Measurements from ENCODE around the gene PLXNA4.
"Not testable (repeated sequence)": the region's sequence is repeated elsewhere in the genome, so short reads cannot be mapped to it uniquely, and the experiment has no call there.

Gene PLXNA4

GRCh38 chr7:132178402-132179079 lies 397.7 kb downstream of the PLXNA4 start:
- DNase-seq (ENCODE audit: low read depth): not testable (repeated sequence)

DNA sequence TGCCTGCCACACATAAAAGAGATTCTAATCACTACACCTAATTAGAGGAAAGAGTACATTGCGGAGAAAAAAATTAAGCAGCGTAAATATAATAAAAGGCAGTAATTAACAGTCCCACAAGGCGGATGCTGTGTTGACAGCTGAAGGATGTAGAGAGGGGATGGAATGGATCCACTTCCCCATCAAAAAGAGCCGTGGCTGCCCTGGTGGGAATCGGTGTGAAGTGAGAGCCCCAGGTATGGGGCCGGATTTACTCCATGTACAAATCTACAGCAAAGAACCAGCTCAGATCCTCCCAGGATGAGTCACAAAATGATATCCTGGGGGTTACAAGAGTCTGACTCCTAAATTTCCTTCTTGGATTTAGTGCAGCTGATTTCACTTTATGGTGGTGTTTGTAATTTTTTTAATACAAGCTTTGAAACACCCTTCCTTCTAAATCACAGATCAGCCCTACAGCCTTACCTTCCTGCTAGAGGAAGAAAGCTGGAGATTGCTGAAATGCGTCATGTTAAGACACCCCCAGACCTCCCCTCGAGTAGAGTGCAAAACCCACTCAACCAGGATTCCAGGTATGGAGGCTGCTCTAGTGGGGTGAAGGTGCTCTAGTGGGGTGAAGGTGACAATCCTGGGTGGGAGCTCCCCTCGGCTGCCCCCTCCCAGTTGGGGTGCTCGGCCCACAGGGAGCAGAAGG lies 398.4 kb downstream of the PLXNA4 start:
- no peak for DNase-seq (ENCODE audit: low read depth)

DNA sequence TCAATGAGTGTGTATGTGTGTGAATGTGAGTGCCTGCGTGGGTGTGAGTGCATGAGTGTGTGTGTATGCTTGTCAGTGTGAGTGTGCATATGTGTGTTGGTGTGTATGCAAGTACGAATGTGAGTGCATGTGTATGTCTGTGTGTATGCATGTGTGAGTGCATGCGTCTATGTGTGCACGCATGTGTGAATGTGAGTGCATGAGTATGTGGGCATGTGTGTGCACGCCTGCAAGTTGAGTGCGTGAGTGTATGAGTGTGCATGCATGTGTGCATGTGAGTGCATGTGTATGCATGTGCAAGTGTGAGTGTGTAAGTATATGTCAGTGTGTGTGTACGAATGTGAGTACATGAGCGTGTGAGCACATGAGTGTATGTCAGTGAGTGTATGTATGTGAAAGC lies 399.6 kb downstream of the PLXNA4 start:
- DNase-seq (ENCODE audit: low read depth): no peak

DNA sequence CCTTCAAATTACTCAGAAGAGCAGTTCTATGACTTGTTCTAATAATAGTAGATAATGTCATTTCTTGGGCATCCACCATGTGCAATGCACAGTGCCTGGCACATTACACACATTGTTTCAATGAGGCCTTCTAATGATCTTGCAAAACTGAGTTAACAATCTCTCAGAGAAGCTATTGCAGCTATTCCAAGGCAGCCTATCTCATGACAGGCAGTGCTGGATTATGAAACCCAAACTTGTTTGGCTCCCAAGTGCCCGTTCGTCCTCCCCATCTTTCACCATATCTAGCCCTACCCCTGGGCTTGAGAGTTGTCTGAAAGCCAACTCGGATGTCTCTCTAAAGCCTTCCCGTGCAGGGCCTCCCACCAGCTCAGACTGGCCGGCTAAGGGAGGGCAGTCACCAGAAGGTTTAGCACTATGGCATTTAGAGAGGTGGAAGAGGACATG lies 405.1 kb downstream of the PLXNA4 start:
- no peak for DNase-seq (ENCODE audit: low read depth)

DNA sequence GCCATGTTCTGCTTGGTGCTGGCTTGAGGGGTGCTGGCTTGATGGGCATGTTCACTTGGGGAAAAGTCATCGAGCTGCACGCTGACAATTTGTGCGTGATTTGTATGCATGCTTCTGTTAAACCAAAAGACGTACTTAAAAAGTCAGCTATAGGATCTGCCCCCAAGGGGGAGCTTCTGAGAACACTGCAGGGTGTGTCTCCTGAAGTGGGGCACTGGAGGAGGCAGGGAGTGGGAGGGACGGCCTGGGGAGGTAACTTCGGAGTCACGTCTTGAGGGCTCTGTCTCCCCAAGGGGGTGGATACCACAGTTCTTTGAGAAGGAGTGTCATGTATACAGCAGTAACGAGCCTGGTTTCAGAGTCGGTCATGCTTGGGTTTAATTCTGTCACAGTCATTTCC lies 406.5 kb downstream of the PLXNA4 start:
- DNase-seq (ENCODE audit: low read depth): no peak

- DNase-seq (ENCODE audit: low read depth): no peak
Measured at GRCh38 chr7:132168239-132168638, 408.0 kb downstream of the PLXNA4 start.

- DNase-seq (ENCODE audit: low read depth): not testable (repeated sequence)
Measured at GRCh38 chr7:132165695-132166094, 410.6 kb downstream of the PLXNA4 start.

DNA sequence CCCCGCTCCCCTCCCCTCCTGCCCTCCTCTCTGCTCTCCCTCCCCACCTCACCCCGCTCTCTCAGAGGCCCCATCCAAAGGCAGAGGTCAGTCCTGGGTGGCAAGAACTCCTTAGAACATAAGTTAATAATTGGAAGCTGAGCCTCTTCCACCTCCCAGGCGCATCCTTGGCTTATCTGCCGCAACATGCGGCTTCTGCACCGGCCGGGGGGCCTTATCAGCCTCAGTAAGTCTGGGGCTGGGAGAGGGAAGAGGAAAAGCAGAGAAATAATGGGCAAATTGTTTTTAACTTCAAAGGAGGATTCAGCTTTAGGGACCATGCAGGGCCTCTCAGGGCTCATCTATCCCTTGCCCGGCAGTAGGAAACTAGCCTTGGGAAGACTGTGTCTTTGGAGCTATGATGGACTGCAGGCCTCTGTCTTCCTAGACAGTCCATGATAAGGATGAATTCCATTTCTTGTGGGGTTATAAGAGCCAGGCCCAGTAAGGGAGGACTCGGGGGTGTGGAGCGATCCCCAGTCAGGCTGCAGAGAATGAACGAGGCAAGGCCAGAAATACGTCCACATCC lies 411.6 kb downstream of the PLXNA4 start:
- DNase-seq (ENCODE audit: low read depth): no peak

DNA sequence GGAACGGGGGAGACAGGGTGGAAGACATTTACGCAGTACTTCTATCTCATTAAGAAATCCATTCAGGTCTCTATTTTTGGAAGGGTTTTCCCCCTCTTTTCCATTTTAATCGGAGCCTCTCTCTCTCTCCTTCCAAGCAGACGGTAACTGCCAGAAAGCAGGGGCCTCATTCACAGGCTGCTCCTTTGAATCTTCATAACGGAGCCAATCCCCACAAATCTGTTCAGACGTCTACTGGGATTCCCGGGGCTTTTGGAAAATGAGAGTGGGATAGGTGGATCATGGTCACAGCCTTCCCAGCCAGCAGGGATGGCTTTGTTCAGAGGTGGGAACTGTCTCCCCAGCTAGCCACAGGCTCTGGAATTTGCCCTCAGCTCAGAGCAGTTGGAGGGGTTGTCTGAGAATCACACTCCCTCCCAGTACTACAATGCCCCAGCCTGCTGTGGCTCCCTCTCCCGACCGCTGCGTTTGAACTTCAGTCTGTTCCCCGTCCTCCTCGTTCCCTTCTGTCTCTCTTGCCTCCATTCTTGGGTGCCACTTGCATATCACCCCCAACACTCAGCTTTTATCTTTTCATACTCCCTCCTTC lies 413.6 kb downstream of the PLXNA4 start:
- no peak for DNase-seq (ENCODE audit: low read depth)

- DNase-seq (ENCODE audit: low read depth): no peak
Measured at GRCh38 chr7:132161976-132162375, 414.3 kb downstream of the PLXNA4 start.

GRCh38 chr7:132161533-132161915 lies 414.7 kb downstream of the PLXNA4 start:
- no peak for DNase-seq (ENCODE audit: low read depth)

GRCh38 chr7:132160611-132161532 lies 415.4 kb downstream of the PLXNA4 start:
- no peak for DNase-seq (ENCODE audit: low read depth)

DNA sequence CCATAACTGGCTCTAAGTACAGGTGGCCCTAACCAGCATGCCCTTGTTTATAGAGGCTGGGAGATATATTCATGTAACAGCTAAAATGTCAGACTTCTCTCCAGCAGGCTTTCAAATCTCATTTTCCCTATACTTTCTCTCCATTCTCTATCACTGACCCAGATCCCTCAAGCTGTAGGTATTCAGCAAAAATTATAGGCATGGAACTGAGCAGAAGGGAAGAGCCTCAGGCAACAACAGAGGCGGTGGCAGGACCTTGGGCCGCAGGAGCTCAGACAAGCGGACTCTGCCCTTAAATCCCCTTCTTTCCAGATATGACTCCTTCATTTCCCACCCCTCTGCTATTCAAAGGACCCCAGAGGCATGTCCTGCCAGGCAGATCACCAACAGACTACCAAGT lies 417.4 kb downstream of the PLXNA4 start:
- no peak for DNase-seq (ENCODE audit: low read depth)

DNA sequence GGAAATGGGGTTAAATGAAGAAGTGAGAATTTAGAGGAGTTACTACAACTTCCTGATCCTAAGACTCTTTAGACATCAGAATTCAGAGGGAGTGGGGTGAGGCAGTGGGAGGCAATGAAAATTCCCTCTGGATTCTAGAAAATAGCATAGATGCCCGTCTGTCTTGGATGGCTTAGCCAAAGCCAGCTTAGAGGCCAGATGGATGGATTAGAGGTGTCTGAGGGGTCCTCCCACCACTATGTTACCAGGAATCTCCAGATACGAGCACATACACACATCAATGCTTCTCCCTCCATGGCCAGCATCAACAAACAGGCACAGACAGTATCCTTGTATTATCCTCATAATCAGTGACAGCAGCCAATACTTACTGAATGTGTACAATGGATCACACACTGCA lies 418.1 kb downstream of the PLXNA4 start:
- DNase-seq (ENCODE audit: low read depth): no peak

DNA sequence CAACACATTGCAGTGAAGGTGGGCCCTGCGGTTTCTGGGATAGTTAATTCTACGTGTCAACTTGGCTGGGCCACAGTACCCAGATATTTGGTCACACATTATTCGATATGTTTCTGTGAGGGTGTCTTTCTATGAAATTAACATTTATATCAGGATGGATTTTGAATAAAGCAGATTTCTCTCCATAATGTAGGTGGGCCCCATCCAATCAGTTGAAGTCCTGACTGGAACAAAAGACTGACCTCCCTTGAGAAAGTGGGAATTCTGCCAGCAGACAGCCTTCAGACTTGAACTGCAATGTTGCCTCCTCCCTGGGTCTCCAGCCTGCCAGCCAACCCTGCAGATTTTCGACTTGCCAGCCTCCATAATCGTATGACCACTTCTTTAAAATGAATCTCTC lies 420.6 kb downstream of the PLXNA4 start:
- DNase-seq (ENCODE audit: low read depth): no peak

DNA sequence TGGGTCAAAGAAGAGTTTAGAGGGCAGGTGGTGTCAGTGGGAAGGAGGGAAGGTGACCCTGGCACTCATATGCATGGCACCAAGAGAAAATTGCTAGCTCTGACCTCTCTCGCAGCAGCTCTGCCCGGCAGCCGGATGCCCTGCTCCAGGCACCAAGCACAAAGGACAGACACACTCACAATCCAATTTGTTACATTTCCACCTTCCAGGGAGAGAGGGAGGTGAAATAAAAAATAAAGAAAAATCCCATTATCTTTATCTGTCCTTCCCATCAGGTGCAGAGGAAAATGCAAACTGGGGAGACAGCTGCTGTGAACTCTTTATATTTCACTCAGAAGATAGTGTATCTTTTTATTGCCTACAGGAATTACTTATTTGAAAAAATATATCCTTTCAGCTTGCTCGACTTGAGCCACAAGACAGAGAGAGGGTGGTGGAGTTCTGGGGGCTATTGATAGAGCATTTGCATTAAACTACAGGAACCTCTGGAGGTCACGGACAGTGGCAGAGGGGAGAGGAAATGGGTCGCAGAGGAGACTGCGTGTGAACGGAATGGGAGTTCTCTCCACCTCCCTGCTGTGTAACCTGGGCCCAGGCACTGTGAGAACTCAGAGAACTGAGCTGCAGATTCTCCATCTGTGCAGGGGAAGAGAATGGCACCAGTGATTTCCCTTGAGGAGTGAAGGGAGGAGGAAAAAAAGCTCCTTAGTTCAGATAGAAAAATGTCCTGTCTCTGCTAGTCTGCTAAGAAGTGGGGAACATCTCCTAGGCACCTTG lies 421.4 kb downstream of the PLXNA4 start:
- no peak for DNase-seq (ENCODE audit: low read depth)

DNA sequence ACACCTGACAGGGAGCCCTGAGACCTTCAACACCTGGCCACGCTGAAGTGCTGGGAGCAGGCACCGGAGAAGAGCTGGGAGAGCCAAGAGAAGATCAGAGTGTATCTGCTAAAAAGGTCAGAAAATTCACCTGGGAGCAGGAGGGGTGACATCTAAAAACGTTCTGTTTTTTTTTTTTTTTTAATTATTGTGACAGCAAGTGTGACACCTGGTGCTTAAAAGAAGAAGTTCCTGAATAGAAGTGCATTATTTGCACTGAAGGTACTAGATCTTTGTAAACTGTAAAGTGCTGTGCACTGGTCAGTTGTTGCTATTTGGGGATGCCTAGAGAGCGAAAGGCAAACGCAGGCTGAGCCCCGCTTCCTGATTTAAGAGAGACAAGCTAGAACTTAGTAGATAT lies 422.0 kb downstream of the PLXNA4 start:
- DNase-seq (ENCODE audit: low read depth): no peak

- DNase-seq (ENCODE audit: low read depth): no peak
Measured at GRCh38 chr7:132152131-132152889, 424.0 kb downstream of the PLXNA4 start.

DNA sequence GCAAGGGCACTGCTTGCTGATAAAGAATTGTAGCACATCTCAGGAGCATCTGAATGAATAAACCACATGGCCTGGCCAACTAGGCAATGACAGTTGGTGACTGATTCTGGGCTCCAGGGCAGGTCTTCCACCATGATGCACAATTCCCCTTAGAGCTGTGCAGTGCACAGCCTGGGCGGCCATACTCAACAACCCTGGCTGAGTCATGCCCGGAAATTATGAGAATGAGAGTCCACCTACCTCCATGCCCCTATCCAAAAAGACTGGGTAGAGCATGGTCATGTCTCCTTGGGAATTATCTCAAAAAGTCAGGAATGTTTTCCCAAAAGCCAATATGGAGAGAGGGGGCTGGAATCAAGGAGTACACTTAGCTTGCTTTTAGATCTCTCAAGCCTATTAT lies 425.6 kb downstream of the PLXNA4 start:
- DNase-seq (ENCODE audit: low read depth): no peak

Data from activated T-cell treated with anti-CD3 and anti-CD28 coated beads for 48 hours (primary cell).